Suppressor macrophage treated with lipopolysaccharide for 4 hours (primary cell): ENCODE measurements around the gene RAP1GAP.

Experiments
- DNase-seq: peaks from one replicate; pipeline ENCODE4 v3.0.0-alpha.2; 2020

Gene RAP1GAP

GRCh38 chr1:21624571-21625389, 44.4 kb downstream of the RAP1GAP start:
- DNase-seq = no peak

- no peak for DNase-seq
These were observed 45.7 kb downstream of the RAP1GAP start for GRCh38 chr1:21623410-21623961.

GRCh38 chr1:21622466-21623315, 46.5 kb downstream of the RAP1GAP start:
- DNase-seq = peak; percentile 41

- DNase-seq = no peak
These were observed 47.3 kb downstream of the RAP1GAP start for GRCh38 chr1:21621761-21622436.

GRCh38 chr1:21621051-21621450, 48.1 kb downstream of the RAP1GAP start:
- no peak for DNase-seq

GRCh38 chr1:21620496-21620895, 48.7 kb downstream of the RAP1GAP start:
- no peak for DNase-seq

GRCh38 chr1:21620011-21620410, 49.1 kb downstream of the RAP1GAP start:
- DNase-seq = no peak

- no peak for DNase-seq
These were observed 49.7 kb downstream of the RAP1GAP start for GRCh38 chr1:21619375-21619947.

GRCh38 chr1:21618561-21619374, 50.4 kb downstream of the RAP1GAP start:
- DNase-seq = no peak

GRCh38 chr1:21618059-21618458, 51.1 kb downstream of the RAP1GAP start:
- DNase-seq = no peak

- DNase-seq = no peak
These were observed 51.9 kb downstream of the RAP1GAP start for GRCh38 chr1:21617126-21617738.

GRCh38 chr1:21616372-21616771, 52.8 kb downstream of the RAP1GAP start:
- peak; percentile 77 for DNase-seq

GRCh38 chr1:21614419-21615115, 54.6 kb downstream of the RAP1GAP start:
- DNase-seq = no peak

- DNase-seq = no peak
These were observed 55.9 kb downstream of the RAP1GAP start for GRCh38 chr1:21613072-21613867.

GRCh38 chr1:21612057-21612456, 57.1 kb downstream of the RAP1GAP start:
- DNase-seq = no peak

GRCh38 chr1:21610989-21611785, 58.0 kb downstream of the RAP1GAP start:
- no peak for DNase-seq

- no peak for DNase-seq
These were observed 59.1 kb downstream of the RAP1GAP start for GRCh38 chr1:21610027-21610426.

GRCh38 chr1:21608798-21609197, 60.4 kb downstream of the RAP1GAP start:
- DNase-seq = no peak
